Measurements from ENCODE around the gene STK11IP. TPM values are rescaled to one million over a fixed set of nuclear protein-coding genes. Genes with fewer than 3 reads are reported as not detected.

STK11IP gene
- total RNA-seq, 1 experiment from 2014 or later = 29.3 TPM

DNA sequence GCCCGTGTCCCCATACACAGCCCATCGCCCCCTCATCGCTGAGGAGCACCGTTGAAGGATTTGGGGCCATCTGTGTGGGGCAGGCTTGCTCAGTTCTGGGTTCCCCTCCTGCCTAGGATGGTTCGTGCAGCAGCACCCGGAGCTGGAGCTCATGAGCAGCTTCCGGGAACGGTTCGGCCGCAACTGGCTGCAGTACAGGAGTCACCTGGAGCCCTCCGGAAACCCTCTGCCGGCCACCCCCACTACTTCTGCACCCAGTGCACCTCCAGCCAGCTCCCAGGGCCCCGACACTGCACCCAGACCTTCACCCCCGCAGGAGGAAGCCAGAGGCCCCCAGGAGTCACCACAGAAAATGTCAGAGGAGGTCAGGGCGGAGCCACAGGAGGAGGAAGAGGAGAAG, 10.3 kb downstream of the STK11IP start:
- BruUV-seq (replicated peaks) = no TSS peak
- DNase-seq = no peak
- H3K4me1 Mint-ChIP-seq (ENCODE audit: low read depth, unreplicated experiment) = no peaks in the 10 kb centered on the region
- TF ChIP-seq, protein P1, sequence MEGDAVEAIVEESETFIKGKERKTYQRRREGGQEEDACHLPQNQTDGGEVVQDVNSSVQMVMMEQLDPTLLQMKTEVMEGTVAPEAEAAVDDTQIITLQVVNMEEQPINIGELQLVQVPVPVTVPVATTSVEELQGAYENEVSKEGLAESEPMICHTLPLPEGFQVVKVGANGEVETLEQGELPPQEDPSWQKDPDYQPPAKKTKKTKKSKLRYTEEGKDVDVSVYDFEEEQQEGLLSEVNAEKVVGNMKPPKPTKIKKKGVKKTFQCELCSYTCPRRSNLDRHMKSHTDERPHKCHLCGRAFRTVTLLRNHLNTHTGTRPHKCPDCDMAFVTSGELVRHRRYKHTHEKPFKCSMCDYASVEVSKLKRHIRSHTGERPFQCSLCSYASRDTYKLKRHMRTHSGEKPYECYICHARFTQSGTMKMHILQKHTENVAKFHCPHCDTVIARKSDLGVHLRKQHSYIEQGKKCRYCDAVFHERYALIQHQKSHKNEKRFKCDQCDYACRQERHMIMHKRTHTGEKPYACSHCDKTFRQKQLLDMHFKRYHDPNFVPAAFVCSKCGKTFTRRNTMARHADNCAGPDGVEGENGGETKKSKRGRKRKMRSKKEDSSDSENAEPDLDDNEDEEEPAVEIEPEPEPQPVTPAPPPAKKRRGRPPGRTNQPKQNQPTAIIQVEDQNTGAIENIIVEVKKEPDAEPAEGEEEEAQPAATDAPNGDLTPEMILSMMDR (IDR thresholded peaks at IDR 0.05; ENCODE audit: unreplicated experiment) = no peak
- intact Hi-C loops (cut with micrococcal nuclease; ENCODE audit: unreplicated experiment) = no loop called here
- no peaks in the 10 kb centered on the region for H3K27me3 Mint-ChIP-seq (ENCODE audit: unreplicated experiment)
- CTCF ChIA-PET = interaction anchor here (0.6 kb wide), 1 partner anchor 10 kb away, joined by 4 read pairs; no protein-coding TSS in a partner anchor
- no peaks in the 10 kb centered on the region for H3K9me3 Mint-ChIP-seq (ENCODE audit: low read depth, unreplicated experiment)
- peaks cover 31% of the 10 kb centered on the region for H3K36me3 Mint-ChIP-seq (ENCODE audit: insufficient read depth, unreplicated experiment)
- no peak overlapping the region for H3K4me3 Mint-ChIP-seq (ENCODE audit: low read depth, unreplicated experiment)
- no peak overlapping the region for H3K27ac Mint-ChIP-seq (ENCODE audit: unreplicated experiment)

DNA sequence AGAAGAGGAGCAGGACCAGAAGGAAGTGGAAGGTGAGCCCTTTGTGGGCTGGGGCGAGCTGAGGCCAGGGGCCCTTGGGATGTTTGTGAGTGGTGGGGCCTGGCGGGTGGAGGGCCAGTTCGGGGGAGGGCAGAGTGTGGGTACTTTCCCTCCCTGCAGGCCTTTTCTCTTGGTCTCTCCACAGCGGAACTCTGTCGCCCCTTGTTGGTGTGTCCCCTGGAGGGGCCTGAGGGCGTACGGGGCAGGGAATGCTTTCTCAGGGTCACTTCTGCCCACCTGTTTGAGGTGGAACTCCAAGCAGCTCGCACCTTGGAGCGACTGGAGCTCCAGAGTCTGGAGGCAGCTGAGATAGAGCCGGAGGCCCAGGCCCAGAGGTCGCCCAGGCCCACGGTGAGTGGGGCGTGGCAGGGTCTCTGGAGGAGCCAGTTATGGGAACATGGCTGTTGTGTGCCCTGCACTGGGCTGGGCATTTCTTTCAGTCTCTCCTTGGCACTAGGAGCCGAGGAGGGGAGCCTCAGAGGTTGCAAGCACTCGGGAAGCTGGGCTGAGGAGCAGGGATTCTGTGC, 10.8 kb downstream of the STK11IP start:
- no peak overlapping the region for H3K4me3 Mint-ChIP-seq (ENCODE audit: low read depth, unreplicated experiment)
- intact Hi-C loops (cut with micrococcal nuclease; ENCODE audit: unreplicated experiment) = no loop called here
- H3K27ac Mint-ChIP-seq (ENCODE audit: unreplicated experiment) = no peak overlapping the region
- H3K9me3 Mint-ChIP-seq (ENCODE audit: low read depth, unreplicated experiment) = no peaks in the 10 kb centered on the region
- CTCF ChIA-PET = interaction anchor here (0.6 kb wide), 1 partner anchor 10 kb away, joined by 4 read pairs; no protein-coding TSS in a partner anchor
- no peaks in the 10 kb centered on the region for H3K27me3 Mint-ChIP-seq (ENCODE audit: unreplicated experiment)
- TF ChIP-seq, protein P1 (IDR thresholded peaks at IDR 0.05; ENCODE audit: unreplicated experiment) = no peak
- no TSS peak for BruUV-seq (replicated peaks)
- peaks cover 27% of the 10 kb centered on the region for H3K36me3 Mint-ChIP-seq (ENCODE audit: insufficient read depth, unreplicated experiment)
- no peak for DNase-seq
- H3K4me1 Mint-ChIP-seq (ENCODE audit: low read depth, unreplicated experiment) = no peaks in the 10 kb centered on the region

DNA sequence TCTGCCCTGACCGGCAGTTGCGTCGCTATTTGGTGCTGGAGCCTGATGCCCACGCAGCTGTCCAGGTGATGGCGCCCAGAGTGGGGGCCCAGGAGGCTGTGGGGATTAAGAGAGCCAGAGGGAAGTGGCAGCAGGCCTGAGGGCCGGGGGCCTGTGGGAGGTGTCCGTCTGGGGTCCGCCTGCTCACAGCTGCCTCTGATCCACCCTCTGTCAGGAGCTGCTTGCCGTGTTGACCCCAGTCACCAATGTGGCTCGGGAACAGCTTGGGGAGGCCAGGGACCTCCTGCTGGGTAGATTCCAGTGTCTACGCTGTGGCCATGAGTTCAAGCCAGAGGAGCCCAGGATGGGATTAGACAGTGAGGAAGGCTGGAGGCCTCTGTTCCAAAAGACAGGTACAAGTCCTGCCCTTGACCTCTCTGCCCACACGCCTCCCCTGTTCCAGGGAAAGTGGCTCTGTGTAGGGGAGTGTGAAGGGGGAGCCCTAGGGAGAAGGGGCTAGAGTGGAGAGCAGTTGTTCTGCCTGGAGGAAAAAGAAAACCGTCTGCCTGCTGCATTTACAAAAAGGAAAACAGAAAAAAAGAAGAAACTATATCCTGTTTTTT, 11.6 kb downstream of the STK11IP start:
- Mint-ChIP-seq H3K4me3 (ENCODE audit: low read depth, unreplicated experiment) (no peak overlapping the region), H3K9me3 (ENCODE audit: low read depth, unreplicated experiment) (no peaks in the 10 kb centered on the region), H3K36me3 (ENCODE audit: insufficient read depth, unreplicated experiment) (peaks cover 23% of the 10 kb centered on the region), H3K4me1 (ENCODE audit: low read depth, unreplicated experiment) (no peaks in the 10 kb centered on the region), H3K27me3 (ENCODE audit: unreplicated experiment) (no peaks in the 10 kb centered on the region), H3K27ac (ENCODE audit: unreplicated experiment) (no peak overlapping the region)
- BruUV-seq (replicated peaks) = no TSS peak
- no peak for DNase-seq
- CTCF ChIA-PET = interaction anchor here (0.7 kb wide), 1 partner anchor 57 kb away, joined by 3 read pairs; no protein-coding TSS in a partner anchor
- intact Hi-C loops (cut with micrococcal nuclease; ENCODE audit: unreplicated experiment) = no loop called here
- TF ChIP-seq, protein P1 (IDR thresholded peaks at IDR 0.05; ENCODE audit: unreplicated experiment) = no peak

DNA sequence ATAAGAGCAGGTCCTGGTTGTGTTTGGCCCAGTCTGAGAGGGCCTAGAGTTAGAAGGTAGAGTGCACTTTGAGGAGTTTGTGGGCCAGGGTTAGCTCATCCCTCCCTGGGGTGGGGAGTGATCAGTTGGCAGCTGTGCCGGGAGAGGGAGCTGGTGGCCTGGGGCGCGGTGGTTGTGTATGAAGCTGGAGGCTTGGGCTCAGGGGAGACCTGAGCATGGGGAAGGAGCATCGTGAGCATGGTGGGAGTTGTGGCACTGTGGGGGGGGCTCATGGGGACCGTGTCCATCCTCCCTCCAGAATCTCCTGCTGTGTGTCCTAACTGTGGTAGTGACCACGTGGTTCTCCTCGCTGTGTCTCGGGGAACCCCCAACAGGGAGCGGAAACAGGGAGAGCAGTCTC, 13.6 kb downstream of the STK11IP start:
- peaks cover 21% of the 10 kb centered on the region for H3K36me3 Mint-ChIP-seq (ENCODE audit: insufficient read depth, unreplicated experiment)
- no peak overlapping the region for H3K27ac Mint-ChIP-seq (ENCODE audit: unreplicated experiment)
- DNase-seq = no peak
- no peaks in the 10 kb centered on the region for H3K9me3 Mint-ChIP-seq (ENCODE audit: low read depth, unreplicated experiment)
- no peaks in the 10 kb centered on the region for H3K4me1 Mint-ChIP-seq (ENCODE audit: low read depth, unreplicated experiment)
- H3K27me3 Mint-ChIP-seq (ENCODE audit: unreplicated experiment) = no peaks in the 10 kb centered on the region
- intact Hi-C loops (cut with micrococcal nuclease; ENCODE audit: unreplicated experiment) = no loop called here
- no TSS peak for BruUV-seq (replicated peaks)
- CTCF ChIA-PET = no interaction called here
- no peak overlapping the region for H3K4me3 Mint-ChIP-seq (ENCODE audit: low read depth, unreplicated experiment)
- TF ChIP-seq, protein P1 (IDR thresholded peaks at IDR 0.05; ENCODE audit: unreplicated experiment) = no peak
